HG03520 (cell line): ENCODE measurements around the gene FSTL4.
"Not testable (repeated sequence)": the region's sequence is repeated elsewhere in the genome, so short reads cannot be mapped to it uniquely, and the experiment has no call there.

Experiments used
- ATAC-seq: cut with Tn5 transposase; IDR thresholded peaks from one replicate; pipeline ENCODE4 v1.9.1; 2021; ENCODE audit warnings: mild to moderate bottlenecking, moderate library complexity; ENCODE audit not compliant: unreplicated experiment

FSTL4 gene

DNA sequence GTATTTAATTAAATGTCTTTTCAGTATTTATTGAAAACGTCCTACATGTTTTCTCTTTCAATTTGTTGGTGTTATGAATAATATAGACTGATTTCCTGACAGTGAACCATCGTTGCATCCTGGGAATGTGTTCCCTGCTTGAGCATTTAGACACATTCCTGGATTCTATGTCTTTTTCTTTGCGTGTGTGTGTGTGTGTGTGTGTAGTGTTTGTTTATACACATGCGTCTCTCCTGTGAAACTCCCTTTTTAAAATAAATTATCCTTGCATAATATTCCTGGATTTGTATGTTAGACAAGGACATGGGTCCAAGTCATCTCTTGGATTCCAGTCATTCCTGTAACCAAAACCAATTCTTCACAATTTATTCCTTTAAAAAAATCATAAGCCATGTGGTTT lies 407.1 kb downstream of the FSTL4 start:
- no peak for ATAC-seq

GRCh38 chr5:133203317-133204305 lies 408.7 kb downstream of the FSTL4 start:
- no peak for ATAC-seq

- no peak for ATAC-seq
These were observed 410.2 kb downstream of the FSTL4 start for GRCh38 chr5:133202066-133202665.

DNA sequence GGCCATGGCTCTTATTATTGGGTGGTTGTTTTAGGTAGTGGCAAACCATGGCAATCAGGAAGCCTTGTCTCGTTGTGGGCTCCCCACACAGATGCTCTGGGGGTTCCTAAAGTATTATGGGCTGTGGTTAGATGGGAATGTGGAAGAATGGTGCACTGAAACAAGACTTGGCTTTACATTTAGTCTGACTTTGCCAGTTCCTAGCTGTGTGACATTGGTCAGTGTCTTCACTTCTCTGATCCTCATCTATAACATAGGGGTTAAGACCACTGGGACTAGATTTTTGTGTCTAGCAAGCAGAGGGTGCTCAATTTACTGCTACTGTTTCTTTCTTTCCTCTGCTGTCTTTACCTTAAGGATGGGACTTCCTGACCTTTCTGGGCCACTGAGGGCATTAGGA lies 411.0 kb downstream of the FSTL4 start:
- no peak for ATAC-seq

DNA sequence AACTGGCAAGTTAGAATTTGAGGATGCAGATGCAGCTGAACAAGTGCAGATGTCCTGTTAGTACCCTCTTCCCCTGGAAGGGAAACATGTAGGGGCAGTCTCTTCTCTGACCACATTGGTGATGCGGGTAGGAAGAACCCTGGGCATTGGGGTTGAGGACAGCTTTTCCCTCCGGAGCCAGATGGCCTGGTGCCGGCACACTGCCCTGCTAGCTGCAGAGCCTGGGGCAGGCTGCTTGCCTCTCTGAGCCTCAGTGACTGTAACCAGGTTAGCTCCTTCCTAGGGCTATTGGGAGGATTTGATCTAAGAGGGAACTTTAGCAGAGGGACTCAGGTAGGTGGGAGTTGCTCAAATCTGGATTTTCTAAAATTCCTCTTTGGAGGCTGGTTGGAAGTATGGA lies 412.1 kb downstream of the FSTL4 start:
- ATAC-seq, result no peak

DNA sequence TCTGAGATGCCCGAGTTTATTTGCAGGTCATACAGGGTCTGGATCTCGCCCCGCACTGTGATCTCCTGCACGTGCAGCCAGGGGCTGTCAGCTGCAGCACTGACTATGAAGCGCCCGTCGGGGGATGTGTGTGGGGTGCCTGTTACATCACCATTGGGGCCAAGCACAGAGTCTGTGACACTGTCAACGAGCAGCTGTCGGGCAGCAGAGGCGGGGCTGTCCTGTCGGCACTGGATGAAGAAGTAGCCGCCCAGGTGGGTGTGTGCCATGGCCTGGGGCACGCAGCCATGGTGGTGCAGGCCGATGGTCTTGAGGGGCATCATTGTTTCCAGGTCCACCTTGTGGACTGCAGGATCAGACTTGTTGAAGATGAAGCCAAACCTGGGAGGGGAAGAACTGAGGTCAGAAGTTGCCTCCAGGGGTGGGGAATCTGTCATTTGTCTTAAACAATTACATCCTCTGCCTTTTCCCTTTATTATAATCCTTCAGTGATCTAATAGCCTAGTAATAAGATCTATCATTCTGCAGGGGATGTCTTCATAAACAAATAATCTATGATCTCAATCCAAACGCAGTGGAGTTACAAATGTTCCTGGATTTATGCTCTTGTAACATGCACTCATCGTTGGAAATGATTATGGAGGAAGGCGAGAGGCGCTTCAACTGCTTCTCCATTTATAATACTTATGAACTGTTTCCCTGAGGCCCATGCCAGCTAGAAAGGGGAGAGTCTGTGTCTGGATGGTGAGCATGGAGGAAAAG lies 412.7 kb downstream of the FSTL4 start:
- ATAC-seq, result no peak

DNA sequence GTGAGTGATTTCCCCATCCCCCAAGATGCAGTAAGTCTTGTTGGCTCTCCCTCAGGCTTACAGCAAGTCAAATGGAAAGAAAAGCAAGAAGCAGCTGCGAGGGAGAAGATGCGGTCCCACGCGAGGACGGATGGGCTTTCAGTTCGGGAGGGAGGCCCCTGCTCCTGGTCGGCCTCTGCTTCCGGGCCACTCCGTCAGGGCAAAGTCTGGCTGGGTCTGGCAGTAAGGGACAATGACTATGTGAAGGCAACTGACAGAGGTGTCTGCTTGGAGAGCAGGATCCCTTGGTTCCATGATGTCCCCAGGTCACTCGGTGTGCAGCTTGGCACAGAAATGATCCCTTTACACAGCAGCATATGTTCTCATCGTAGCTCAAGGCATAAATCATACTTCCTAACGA lies 413.8 kb downstream of the FSTL4 start:
- no peak for ATAC-seq

GRCh38 chr5:133196441-133197085 lies 415.8 kb downstream of the FSTL4 start:
- no peak for ATAC-seq

DNA sequence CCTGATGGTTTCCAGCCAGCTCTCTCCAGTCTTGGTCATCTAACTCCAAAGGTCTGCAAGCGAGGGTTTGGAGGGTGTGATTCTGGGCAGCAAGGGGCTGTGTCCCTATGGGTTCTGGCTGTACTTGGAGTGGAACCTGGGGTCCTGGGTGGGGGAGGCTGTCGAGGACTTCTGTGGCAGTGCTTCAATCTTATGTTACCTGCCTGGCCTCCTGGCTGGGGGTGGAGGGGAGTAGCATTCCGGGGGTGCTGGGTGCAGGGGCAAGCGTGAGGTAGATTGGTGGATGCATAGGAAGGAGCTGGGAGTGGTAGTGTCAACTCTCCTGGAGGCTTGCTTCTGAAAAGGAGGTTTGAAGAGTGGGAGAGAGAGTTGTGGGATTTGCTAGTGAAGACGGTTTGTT lies 417.1 kb downstream of the FSTL4 start:
- ATAC-seq, result no peak

GRCh38 chr5:133193794-133194193 lies 418.5 kb downstream of the FSTL4 start:
- no peak for ATAC-seq

DNA sequence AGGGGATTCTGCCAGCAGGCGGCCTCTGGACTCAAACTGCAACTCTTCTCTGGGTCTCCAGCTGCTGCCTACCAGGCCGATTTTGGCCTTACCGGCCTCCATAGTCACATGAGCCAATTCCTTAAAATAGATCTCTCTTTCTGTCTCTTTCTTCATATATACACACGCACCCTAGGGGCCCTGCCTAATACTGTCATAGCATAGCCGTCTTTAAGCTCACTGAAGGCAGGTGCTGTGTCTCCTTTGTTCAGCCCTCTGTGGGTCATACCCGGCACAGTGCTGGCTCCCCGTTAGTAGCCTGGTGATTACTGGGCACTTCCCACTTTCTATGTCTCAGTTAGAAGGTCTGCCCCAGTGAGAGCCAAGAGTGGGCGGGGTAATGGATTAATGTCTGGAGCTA lies 419.6 kb downstream of the FSTL4 start:
- no peak for ATAC-seq

GRCh38 chr5:133189881-133190280 lies 422.5 kb downstream of the FSTL4 start:
- no peak for ATAC-seq

- no peak for ATAC-seq
These were observed 432.9 kb downstream of the FSTL4 start for GRCh38 chr5:133179405-133179804.

GRCh38 chr5:133170756-133171387 lies 441.5 kb downstream of the FSTL4 start:
- ATAC-seq, result not testable (repeated sequence)

GRCh38 chr5:133164759-133165158 lies 447.6 kb downstream of the FSTL4 start:
- ATAC-seq, result no peak

DNA sequence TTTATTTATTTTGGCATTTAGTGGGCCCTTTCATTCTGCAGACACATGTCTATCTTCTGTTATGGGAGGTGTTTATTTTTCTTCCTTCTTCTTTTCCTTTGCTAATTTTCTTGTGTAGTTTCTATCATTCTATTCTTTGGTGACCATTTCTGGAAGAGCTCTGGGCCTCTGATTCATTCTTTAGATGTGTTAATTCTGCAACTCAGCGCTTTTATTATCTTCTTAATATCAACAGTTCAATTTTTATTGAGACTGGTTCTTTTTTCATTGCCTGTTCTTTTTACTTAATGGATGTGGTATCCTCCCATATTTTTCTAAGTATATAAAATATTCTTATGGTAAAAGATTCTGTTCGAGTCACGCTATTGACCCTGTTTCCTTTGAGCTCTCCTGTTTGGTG lies 448.5 kb downstream of the FSTL4 start:
- no peak for ATAC-seq

DNA sequence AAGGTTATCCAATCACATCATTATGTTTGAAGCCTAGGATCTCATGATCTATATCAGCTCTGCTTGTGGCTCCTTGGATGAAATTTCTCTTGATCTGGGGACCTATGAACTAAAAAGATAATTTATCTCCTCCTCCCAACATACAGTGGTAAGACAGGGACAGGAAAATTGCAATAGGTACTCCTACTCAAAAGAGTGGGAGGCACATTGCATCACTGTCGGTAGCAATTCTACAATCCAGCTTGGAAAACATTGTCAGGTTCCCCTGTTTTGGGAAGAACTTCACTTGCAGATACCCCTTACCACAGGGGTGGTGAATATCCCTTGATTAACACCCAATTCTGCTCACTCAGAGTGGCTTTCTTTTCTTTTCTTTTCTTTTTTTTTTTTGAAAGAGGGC lies 452.8 kb downstream of the FSTL4 start:
- no peak for ATAC-seq

DNA sequence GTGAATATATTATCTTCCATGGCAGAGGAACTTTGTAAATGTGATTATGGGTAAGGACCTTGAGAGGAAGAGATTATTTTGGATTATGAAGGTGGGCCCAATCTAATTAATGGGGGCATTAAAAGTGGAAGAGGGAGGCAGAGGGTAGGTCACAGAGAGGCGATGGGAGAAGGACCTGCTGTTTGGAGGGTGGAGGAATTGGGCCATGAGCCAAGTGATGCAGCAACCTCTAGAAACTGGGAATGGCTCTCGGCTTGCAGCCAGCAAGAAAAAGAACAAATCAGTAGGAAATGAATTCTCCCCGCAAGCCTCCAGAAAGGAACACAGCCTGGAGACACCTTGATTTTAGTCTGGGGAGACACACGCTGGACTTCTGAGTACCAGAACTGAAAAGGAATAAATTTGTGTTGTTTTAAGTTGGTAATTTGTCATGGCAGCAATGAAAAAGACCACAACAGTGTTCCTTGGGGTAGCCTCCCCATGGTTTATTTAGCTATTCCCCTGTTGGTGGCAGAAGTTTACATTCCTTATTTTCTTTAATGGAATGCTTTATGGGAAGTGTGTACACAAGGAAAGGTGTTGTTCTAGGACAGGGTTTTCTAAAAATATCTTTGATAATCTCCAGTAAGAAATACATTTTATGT lies 456.9 kb downstream of the FSTL4 start:
- no peak for ATAC-seq

DNA sequence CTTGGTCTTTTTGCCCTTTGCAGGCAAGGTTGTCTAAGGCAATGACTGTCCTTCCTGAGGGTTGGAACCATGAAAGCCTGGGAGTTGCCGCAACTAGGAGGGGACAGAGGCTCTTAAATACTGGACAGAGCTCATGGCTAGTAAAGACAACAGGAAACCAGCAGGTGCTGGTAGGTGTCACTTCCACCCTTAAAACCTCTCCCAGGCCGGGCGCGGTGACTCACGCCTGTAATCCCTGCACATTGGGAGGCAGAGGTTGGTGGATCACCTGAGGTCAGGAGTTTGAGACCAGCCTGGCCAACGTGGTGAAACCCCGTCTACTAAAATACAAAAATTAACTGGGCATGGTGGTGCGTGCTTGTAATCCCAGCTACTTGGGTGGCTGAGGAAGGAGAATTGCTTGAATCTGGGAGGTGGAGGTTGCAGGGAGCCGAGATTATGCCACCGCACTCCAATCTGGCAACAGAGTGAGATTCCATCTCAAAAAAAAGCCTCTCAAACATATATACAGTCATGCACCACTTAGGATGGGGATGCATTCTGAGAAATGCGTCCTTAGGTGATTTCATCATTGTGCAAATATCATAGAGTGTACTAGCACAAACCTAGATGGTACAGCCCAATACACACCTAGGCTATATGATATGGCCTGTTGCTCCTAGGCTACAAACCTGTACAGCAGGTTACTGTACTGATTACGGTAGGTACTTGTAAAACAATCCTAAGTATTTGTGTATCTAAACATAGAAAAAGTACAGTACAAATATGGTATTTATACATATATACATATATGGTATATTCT lies 457.9 kb downstream of the FSTL4 start:
- no peak for ATAC-seq
